GM20000 (cell line): ENCODE measurements around the gene FBXO15.

Experiments
- DNase-seq: peaks from one replicate; pipeline ENCODE4 v3.0.0; 2012; ENCODE audit warnings: low spot score
- TF ChIP-seq, protein P1 (sequence below): IDR thresholded peaks from 2 replicates; pipeline ENCODE4 v1.5.1; 2012; ENCODE audit warnings: mild to moderate bottlenecking, control low read depth; ENCODE audit errors: extremely low read depth, missing control alignments

The FBXO15 gene

DNA sequence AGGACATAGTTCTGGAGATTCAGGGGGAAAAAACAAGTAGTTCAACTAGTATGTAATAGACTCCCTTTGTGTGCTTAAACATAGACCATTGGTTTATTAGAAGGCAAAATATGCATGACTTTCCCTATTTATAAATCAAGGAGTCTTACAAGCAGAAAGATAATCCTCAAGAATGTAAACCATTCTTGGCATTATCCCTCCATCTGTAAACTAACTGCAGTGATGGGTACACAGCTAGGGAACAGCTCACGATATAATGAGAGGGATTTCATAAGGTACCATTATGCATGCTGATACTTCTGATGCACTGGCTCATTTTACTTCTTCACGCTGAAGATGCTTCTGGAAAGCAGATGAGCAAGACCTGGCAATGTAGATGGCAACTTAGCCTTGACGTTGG is 878 bp downstream of the FBXO15 start:
- TF ChIP-seq, protein P1, sequence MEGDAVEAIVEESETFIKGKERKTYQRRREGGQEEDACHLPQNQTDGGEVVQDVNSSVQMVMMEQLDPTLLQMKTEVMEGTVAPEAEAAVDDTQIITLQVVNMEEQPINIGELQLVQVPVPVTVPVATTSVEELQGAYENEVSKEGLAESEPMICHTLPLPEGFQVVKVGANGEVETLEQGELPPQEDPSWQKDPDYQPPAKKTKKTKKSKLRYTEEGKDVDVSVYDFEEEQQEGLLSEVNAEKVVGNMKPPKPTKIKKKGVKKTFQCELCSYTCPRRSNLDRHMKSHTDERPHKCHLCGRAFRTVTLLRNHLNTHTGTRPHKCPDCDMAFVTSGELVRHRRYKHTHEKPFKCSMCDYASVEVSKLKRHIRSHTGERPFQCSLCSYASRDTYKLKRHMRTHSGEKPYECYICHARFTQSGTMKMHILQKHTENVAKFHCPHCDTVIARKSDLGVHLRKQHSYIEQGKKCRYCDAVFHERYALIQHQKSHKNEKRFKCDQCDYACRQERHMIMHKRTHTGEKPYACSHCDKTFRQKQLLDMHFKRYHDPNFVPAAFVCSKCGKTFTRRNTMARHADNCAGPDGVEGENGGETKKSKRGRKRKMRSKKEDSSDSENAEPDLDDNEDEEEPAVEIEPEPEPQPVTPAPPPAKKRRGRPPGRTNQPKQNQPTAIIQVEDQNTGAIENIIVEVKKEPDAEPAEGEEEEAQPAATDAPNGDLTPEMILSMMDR = no peak
- DNase-seq = no peak

DNA sequence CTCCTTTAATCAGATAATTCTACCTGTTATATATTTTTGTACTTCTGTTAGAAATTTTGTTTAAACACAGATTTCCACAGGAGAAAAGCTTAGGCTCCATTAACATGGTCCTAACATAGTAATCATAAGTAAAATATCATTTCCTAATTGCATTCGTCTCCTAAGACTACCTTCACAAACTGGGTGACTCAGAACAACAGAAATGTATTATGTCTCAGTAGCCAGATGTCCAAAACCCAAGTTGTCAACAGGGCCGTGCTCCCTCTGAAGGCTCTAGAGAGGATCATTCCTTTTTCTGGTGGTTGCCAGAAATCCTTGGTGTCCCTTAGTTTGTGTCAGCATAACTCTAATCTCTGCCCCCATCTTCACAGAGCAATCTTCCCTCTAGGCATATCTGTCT is 5.4 kb downstream of the FBXO15 start:
- DNase-seq = no peak
- TF ChIP-seq, protein P1 = no peak

DNA sequence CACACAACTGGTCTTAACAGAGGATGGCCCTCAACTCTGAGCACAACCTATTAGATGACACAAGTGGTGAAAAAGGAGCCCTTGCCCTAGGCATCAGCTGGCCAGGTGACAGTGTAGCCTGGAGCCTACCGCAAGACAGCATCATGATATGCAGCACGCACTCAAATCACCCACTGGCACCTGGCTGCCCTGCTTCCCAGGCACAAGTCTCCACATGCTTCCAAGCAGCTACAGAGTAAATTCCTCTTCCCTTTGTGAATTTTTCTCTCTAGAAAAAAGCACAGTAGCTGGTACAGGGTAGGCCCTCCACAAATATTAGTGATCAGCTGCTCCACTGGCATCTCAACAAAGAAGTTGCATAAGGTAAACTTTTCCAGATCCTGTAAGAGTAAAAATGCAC is 6.0 kb downstream of the FBXO15 start:
- DNase-seq = no peak
- TF ChIP-seq, protein P1 = no peak

DNA sequence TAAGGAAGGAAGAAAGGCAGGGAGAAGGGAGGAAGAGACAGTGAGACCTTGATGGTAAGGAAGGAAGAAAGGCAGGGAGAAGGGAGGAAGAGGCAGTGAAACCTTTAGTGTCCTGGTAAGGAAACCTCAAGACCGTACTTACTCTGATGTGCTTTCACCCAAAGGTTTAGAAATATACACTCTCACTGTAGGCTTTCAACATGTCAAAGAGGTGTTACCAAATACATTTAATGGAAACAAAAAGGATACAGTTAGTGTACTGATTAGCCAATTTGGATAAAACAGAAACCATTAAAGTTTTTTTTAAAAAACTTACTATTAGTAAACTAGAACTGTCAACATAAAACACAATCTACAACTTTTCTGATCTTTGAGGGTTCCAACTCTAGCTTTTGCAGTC is 7.1 kb downstream of the FBXO15 start:
- TF ChIP-seq, protein P1 = no peak
- DNase-seq = no peak

DNA sequence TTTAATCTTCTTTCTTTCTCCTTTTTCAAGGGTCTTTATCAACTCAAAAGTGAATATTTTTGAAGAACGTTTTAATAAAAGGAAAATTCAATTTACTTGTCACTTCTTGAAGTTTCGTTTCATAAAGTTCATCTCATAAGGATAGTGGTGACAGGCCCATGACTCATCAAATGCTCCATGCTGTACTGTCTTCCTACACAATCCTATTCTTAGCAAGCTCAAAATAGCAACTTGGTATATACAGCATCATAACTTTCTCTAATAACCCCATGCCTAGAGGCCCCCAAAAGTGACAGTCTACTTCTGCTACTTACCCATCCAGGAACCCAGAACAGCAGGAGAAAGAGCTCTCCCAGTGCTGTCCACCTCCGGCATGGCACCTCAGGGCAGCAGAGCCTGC is 7.7 kb downstream of the FBXO15 start:
- DNase-seq = no peak
- TF ChIP-seq, protein P1 = no peak

DNA sequence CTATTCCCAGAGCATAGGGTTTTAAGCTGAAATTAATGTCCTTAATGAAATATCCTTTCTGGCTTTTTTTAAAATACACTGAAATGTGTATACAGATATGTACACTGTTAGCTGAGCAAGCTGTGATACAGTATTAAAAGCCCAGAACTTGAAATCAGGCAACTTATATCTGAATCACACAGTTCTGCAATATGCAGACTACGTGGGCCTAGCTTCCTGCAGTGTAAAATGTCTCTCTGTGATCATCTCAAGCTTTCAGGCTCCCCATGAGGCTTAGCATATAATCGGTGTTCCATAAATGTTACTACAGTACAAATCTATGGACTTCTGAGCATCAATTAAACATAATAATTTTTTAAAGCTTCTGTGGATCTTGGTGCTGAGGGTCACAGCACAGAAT is 8.2 kb downstream of the FBXO15 start:
- no peak for DNase-seq
- TF ChIP-seq, protein P1 = no peak

DNA sequence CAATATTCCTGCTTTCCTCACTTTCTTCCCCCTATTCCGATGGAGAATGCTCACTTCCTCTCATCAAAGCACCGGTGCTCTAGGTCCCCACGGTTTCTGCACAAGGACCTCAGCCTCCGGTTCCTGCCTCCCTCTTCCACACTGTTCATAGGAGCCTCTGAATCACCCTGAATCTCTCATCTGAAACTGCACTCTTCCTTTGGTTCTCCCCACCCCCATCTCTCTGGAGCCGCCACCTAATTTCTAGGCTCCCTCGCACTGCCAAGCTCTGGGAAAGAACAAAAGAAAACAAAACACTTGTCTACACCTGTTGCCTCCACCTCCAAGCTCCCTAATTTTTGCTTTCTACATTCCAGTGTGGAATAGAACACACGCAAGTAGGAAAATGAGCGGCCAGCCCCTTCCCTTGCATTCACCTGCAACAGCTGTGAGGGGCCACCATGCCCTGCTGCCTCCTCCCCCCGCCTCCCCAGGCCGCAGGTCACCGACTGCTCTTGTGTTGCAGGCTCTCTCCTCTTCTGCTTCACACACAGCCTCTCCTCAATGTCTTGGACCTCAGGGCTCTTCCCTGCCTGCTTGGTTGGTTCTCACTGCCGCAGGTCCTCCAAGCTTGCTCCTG is 9.6 kb downstream of the FBXO15 start:
- TF ChIP-seq, protein P1 = no peak
- DNase-seq = no peak

DNA sequence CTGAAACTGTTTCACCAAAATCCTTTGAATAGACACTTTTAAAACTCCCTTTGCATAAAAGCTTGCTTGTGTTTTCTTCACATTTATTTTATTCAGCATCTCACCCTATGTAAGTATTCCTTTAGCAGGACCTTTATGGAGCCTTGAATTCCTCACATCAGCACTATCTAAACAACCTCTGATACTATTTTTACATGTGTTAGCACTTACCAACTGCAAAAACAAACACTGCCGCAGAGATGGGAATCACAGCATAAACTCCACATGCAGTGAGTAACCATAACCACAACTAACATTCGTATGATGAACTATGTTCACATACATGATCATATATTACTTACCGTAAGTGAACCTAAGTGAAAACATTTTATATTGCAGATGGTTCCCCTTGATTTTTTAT is 15.4 kb downstream of the FBXO15 start:
- DNase-seq = no peak
- TF ChIP-seq, protein P1 = no peak
